HCT116 (cell line): ENCODE results near the gene HYKK. TPM values are rescaled to one million over a fixed set of nuclear protein-coding genes. Genes with fewer than 3 reads are reported as not detected.

Experiments
- ATAC-seq: fragments of 200-7000 bp; cut with Tn5 transposase; 2 replicates; pipeline ENCODE4 v1.9.1; 2020; ENCODE audit warnings: mild to moderate bottlenecking, moderate library complexity
- BruUV-seq: library from RNA; stranded (reverse); fragments of 400-500 nt; replicated peaks from 2 replicates; lab custom pipeline; 2021; lab: Mats Ljungman, UMichigan
- CTCF ChIA-PET: fragments of 300-600 bp; sonication (Branson Sonifier 250); formaldehyde crosslinking; loops from one replicate; lab custom pipeline; 2021; ENCODE audit warnings: antibody characterized with exemption; lab: Charles Lee
- POLR2A ChIA-PET: fragments of 300-600, 350-600 bp; sonication (Branson Sonifier 250); formaldehyde crosslinking; loops from one replicate; lab custom pipeline; 2021; ENCODE audit warnings: antibody characterized with exemption; lab: Charles Lee
- RAD21 ChIA-PET, 2 experiments: fragments of 300-600 bp; sonication (Branson Sonifier 250); formaldehyde crosslinking; loops; one replicate each; lab custom pipeline; 2023; ENCODE audit warnings: low total read pairs in 2 of 2; ENCODE audit not compliant: uncharacterized antibody in 2 of 2, unreplicated experiment in 2 of 2, low non-redundant PET in 1 of 2; lab: Charles Lee
- DNase-seq: peaks from one replicate; pipeline ENCODE4 v3.0.0-alpha.2; 2010; ENCODE audit warnings: low read depth, low spot score
- H2AFZ ChIP-seq: fragments of 200-600 bp; shearing (Covaris generic), sonication (generic); 2 replicates; pipeline ENCODE4 v1.6.1; 2017; ENCODE audit warnings: low read depth, mixed run types, mixed read lengths, antibody characterized with exemption, low read length; ENCODE audit not compliant: poor library complexity, severe bottlenecking
- H3K27ac ChIP-seq: 2 replicates; pipeline ENCODE4 v1.5.1; 2012; ENCODE audit warnings: low read depth, low read length
- H3K27me3 ChIP-seq: fragments of 200-600 bp; sonication (generic); 2 replicates; pipeline ENCODE4 v1.6.1; 2016; ENCODE audit warnings: mixed run types, low read length, mixed read lengths; ENCODE audit not compliant: insufficient read depth
- H3K36me3 ChIP-seq, 2 experiments: fragments of 200-500 bp in 1 of 2; fragments of 200-600 bp in 1 of 2; sonication (Bioruptor generic) in 1 of 2; sonication (generic) in 1 of 2; 2 replicates each; pipeline versions ENCODE4 v1.5.1 to v1.6.1; 2014 to 2016; ENCODE audit warnings: low read length in 2 of 2, inconsistent platforms in 1 of 2, mixed read lengths in 1 of 2, mixed run types in 1 of 2; ENCODE audit not compliant: insufficient read depth in 2 of 2, control insufficient read depth in 1 of 2
- H3K4me1 ChIP-seq, 2 experiments: fragments of 200-600 bp in 1 of 2; sonication (generic) in 1 of 2; 2 replicates each; pipeline versions ENCODE4 v1.5.1 to v1.6.1; 2012 to 2017; ENCODE audit warnings: low read length in 2 of 2, inconsistent platforms in 1 of 2, mild to moderate bottlenecking in 1 of 2, mixed read lengths in 1 of 2, mixed run types in 1 of 2, moderate library complexity in 1 of 2; ENCODE audit not compliant: insufficient read depth in 2 of 2, control insufficient read depth in 1 of 2
- H3K4me2 ChIP-seq: fragments of 200-600 bp; sonication (generic); 2 replicates; pipeline ENCODE4 v1.6.1; 2017; ENCODE audit warnings: mixed run types, low read length, mixed read lengths
- H3K4me3 ChIP-seq, 2 experiments: fragments of 200-600 bp in 1 of 2; sonication (generic) in 1 of 2; replicated peaks in 1 of 2; 2 replicates each; pipeline ENCODE4 v1.5.1; 2011 to 2016; ENCODE audit warnings: low read length in 2 of 2, control low read depth in 1 of 2, low read depth in 1 of 2, mild to moderate bottlenecking in 1 of 2, mixed read lengths in 1 of 2, mixed run types in 1 of 2
- H3K79me2 ChIP-seq: fragments of 200-600 bp; sonication (generic); 2 replicates; pipeline ENCODE4 v1.6.1; 2017; ENCODE audit warnings: mild to moderate bottlenecking, mixed run types, low read length, moderate library complexity, mixed read lengths; ENCODE audit not compliant: insufficient read depth
- H3K9ac ChIP-seq: fragments of 200-600 bp; sonication (generic); 2 replicates; pipeline ENCODE4 v1.6.1; 2016; ENCODE audit warnings: low read length, mixed read lengths
- H3K9me2 ChIP-seq: fragments of 200-600 bp; sonication (generic), shearing (Covaris generic); 2 replicates; pipeline ENCODE4 v1.6.1; 2017; ENCODE audit warnings: mixed run types, mild to moderate bottlenecking, moderate library complexity; ENCODE audit not compliant: insufficient read depth
- H3K9me3 ChIP-seq, 2 experiments: fragments of 200-500 bp in 1 of 2; fragments of 200-600 bp in 1 of 2; sonication (Bioruptor generic) in 1 of 2; sonication (generic) in 1 of 2; 2 replicates each; pipeline ENCODE4 v1.6.1; 2014 to 2017; ENCODE audit warnings: low read length in 2 of 2, mixed read lengths in 2 of 2, inconsistent platforms in 1 of 2, low read depth in 1 of 2, mild to moderate bottlenecking in 1 of 2, mixed run types in 1 of 2, moderate library complexity in 1 of 2; ENCODE audit not compliant: control insufficient read depth in 1 of 2, insufficient read depth in 1 of 2
- H4K20me1 ChIP-seq: fragments of 200-600 bp; sonication (generic), shearing (Covaris generic); 2 replicates; pipeline ENCODE4 v1.6.1; 2017; ENCODE audit warnings: mixed run types, mild to moderate bottlenecking, moderate library complexity; ENCODE audit not compliant: insufficient read depth
- CEBPB ChIP-seq: IDR thresholded peaks from 2 replicates; pipeline ENCODE4 v1.6.1; 2012; ENCODE audit warnings: low read depth
- EGR1 ChIP-seq: IDR thresholded peaks from 2 replicates; pipeline ENCODE4 v1.6.1; 2012; ENCODE audit warnings: low read depth
- ELF1 ChIP-seq: IDR thresholded peaks from 2 replicates; pipeline ENCODE4 v1.6.1; 2012; ENCODE audit warnings: low read depth, borderline replicate concordance
- EZH2 ChIP-seq: fragments of 200-600 bp; sonication (generic); IDR thresholded peaks from 2 replicates; pipeline ENCODE4 v1.6.1; 2017; ENCODE audit warnings: antibody characterized with exemption, mixed run types
- EZH2phosphoT487 ChIP-seq: fragments of 200-600 bp; IDR thresholded peaks from 2 replicates; pipeline ENCODE4 v1.6.1; 2018; ENCODE audit warnings: antibody characterized with exemption, borderline replicate concordance
- JUND ChIP-seq: IDR thresholded peaks from 2 replicates; pipeline ENCODE4 v1.6.1; 2012
- POLR2AphosphoS5 ChIP-seq: IDR thresholded peaks from 2 replicates; pipeline ENCODE4 v1.6.1; 2011; ENCODE audit warnings: mild to moderate bottlenecking, low read depth, low read length, moderate library complexity
- RAD21 ChIP-seq: IDR thresholded peaks from 2 replicates; pipeline ENCODE4 v1.6.1; 2012; ENCODE audit warnings: low read depth, mild to moderate bottlenecking
- SIN3A ChIP-seq: IDR thresholded peaks from 2 replicates; pipeline ENCODE4 v1.6.1; 2012; ENCODE audit warnings: low read depth
- SRF ChIP-seq: IDR thresholded peaks from 2 replicates; pipeline ENCODE4 v1.6.1; 2012; ENCODE audit warnings: low read depth
- TCF7L2 ChIP-seq: IDR thresholded peaks from 2 replicates; pipeline ENCODE4 v1.7.0; 2011; ENCODE audit warnings: borderline replicate concordance, inconsistent platforms; ENCODE audit not compliant: insufficient read depth, insufficient read length; ENCODE audit errors: extremely low read depth
- YY1 ChIP-seq: IDR thresholded peaks from 2 replicates; pipeline ENCODE4 v1.6.1; 2011; ENCODE audit warnings: low read length, low read depth, moderate library complexity, mild to moderate bottlenecking; ENCODE audit not compliant: insufficient replicate concordance; ENCODE audit errors: extremely low read depth
- ZNF274 ChIP-seq: fragments of 200-500 bp; sonication (Bioruptor generic); IDR thresholded peaks from 2 replicates; pipeline ENCODE4 v1.6.1; 2014; ENCODE audit warnings: mild to moderate bottlenecking, low read depth, low read length, inconsistent platforms
- intact Hi-C: fragments of 100-400 bp; cut with micrococcal nuclease; formaldehyde crosslinking; loops from 2 replicates; pipeline ENCODE4 v1.10.0; 2022
- total RNA-seq: library from RNA; stranded (reverse); gene quantifications from one replicate; pipeline ENCODE4 v1.2.1, GENCODE V29; 2021; ENCODE audit not compliant: unreplicated experiment
- TF ChIP-seq, protein P1 (sequence below): IDR thresholded peaks from 2 replicates; pipeline ENCODE4 v1.6.1; 2011; ENCODE audit warnings: mild to moderate bottlenecking, low read length, moderate library complexity; ENCODE audit not compliant: insufficient replicate concordance; ENCODE audit errors: extremely low read depth
- TF ChIP-seq, protein P2 (sequence below), 3 experiments: fragments of 200-600 bp in 1 of 3; sonication (generic) in 1 of 3; IDR thresholded peaks in 2 of 3; conservative IDR thresholded peaks in 1 of 3; 2 replicates each; pipeline ENCODE4 v1.5.1; 2012 to 2017; ENCODE audit warnings: low read depth in 2 of 3, low read length in 2 of 3, antibody characterized with exemption in 1 of 3, borderline replicate concordance in 1 of 3, control low read depth in 1 of 3, mild to moderate bottlenecking in 1 of 3, mixed read lengths in 1 of 3, mixed run types in 1 of 3, moderate library complexity in 1 of 3; ENCODE audit not compliant: insufficient read depth in 1 of 3
- TF ChIP-seq, protein P3 (sequence below): IDR thresholded peaks from 2 replicates; pipeline ENCODE4 v1.6.1; 2012
- TF ChIP-seq, protein P4 (sequence below): IDR thresholded peaks from 2 replicates; pipeline ENCODE4 v1.6.1; 2012; ENCODE audit warnings: low read depth

HYKK gene
- total RNA-seq, 1 experiment from 2014 or later: 6.2 TPM

DNA sequence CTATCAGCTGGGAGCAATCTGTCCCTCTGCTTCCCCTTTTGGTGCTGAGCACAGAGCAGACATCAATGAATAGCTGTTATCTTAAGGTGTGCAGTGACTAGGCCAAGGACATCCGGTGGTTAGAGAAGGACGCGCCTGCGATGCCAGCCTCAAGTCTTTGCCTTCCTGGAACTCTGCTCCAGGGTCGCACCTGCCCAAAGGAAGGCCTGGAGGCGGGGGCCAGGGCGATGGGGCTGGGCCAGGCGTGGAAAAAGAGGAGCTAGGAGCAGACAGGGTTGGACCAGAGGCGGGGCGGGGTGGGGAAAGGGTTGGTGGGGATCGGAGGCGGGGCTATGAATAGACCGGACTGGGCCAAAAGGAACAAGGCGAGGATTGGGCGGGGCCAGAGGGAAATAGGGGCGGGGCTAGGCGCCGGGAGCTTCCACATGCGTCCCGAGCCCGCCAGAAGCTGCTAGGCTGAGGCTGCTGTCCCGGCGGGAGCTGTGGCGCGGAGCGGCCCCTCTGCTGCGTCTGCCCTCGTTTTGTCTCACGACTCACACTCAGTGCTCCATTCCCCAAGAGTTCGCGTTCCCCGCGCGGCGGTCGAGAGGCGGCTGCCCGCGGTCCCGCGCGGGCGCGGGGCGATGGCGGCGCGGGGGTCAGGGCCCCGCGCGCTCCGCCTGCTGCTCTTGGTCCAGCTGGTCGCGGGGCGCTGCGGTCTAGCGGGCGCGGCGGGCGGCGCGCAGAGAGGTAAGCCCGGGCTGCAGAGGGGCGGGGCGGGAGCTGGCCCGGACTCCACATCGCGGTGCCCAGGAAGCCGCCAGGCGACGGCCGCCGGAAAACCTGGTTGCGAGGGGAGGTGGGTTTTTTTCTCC lies 57.9 kb downstream of the HYKK start, which contains the start of gene CHRNA5:
CHRNA5 (plus strand) TSS at position 424 of the 854 bp plus-strand sequence; CDS start at position 624, 200 bp downstream.
- no peaks in the 10 kb centered on the region for H3K27me3 ChIP-seq
- H3K4me3 ChIP-seq: peak within 1 kb of the TSS; percentile 67 to 86
- H4K20me1 ChIP-seq: no peaks in the 10 kb centered on the region
- peak within 1 kb of the TSS; percentile 78 for H3K9ac ChIP-seq
- H3K9me2 ChIP-seq: no peaks in the 10 kb centered on the region
- ChIA-PET POLR2A (interaction anchor here (0.7 to 2.2 kb wide), 10 partner anchors 10 to 416 kb away, joined by 3 to 12 read pairs (median 4); partner anchors contain the start of genes IREB2, PSMA4 and SKIC8), CTCF (interaction anchor here (1.0 to 2.1 kb wide), 4 partner anchors 10 to 161 kb away, joined by 3 to 6 read pairs (median 4); partner anchors contain the start of gene PSMA4), RAD21 (interaction anchor here in 1 of 2 experiments (1.0 kb wide), 1 partner anchor 145 kb away, joined by 3 read pairs; no protein-coding TSS in a partner anchor)
- H3K4me1 ChIP-seq: peaks cover 0 to 14% of the 10 kb centered on the region in 2 experiments; a peak in 2 of 4 replicates
- no peaks in the 10 kb centered on the region for H3K36me3 ChIP-seq
- BruUV-seq: no TSS peak
- peaks cover 36% of the 10 kb centered on the region for H3K79me2 ChIP-seq
- peak within 1 kb of the TSS; percentile 30 for H2AFZ ChIP-seq
- peak; percentile 79 for DNase-seq
- ATAC-seq: peak; percentile 94
- H3K4me2 ChIP-seq: peak within 1 kb of the TSS; percentile 98
- intact Hi-C loops: no loop called here
- H3K9me3 ChIP-seq: no peaks in the 10 kb centered on the region
- peak within 1 kb of the TSS; percentile 78 for H3K27ac ChIP-seq
- TF ChIP-seq, protein P1, sequence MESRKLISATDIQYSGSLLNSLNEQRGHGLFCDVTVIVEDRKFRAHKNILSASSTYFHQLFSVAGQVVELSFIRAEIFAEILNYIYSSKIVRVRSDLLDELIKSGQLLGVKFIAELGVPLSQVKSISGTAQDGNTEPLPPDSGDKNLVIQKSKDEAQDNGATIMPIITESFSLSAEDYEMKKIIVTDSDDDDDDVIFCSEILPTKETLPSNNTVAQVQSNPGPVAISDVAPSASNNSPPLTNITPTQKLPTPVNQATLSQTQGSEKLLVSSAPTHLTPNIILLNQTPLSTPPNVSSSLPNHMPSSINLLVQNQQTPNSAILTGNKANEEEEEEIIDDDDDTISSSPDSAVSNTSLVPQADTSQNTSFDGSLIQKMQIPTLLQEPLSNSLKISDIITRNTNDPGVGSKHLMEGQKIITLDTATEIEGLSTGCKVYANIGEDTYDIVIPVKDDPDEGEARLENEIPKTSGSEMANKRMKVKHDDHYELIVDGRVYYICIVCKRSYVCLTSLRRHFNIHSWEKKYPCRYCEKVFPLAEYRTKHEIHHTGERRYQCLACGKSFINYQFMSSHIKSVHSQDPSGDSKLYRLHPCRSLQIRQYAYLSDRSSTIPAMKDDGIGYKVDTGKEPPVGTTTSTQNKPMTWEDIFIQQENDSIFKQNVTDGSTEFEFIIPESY: no peak
- TF ChIP-seq, protein P2, sequence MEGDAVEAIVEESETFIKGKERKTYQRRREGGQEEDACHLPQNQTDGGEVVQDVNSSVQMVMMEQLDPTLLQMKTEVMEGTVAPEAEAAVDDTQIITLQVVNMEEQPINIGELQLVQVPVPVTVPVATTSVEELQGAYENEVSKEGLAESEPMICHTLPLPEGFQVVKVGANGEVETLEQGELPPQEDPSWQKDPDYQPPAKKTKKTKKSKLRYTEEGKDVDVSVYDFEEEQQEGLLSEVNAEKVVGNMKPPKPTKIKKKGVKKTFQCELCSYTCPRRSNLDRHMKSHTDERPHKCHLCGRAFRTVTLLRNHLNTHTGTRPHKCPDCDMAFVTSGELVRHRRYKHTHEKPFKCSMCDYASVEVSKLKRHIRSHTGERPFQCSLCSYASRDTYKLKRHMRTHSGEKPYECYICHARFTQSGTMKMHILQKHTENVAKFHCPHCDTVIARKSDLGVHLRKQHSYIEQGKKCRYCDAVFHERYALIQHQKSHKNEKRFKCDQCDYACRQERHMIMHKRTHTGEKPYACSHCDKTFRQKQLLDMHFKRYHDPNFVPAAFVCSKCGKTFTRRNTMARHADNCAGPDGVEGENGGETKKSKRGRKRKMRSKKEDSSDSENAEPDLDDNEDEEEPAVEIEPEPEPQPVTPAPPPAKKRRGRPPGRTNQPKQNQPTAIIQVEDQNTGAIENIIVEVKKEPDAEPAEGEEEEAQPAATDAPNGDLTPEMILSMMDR (IDR thresholded peaks at IDR 0.05 in 2 of 3, conservative IDR thresholded peaks at IDR 0.05 in 1 of 3; ENCODE audit: borderline replicate concordance in 1 of 3, insufficient read depth in 1 of 3, low read depth in 2 of 3, low read length in 2 of 3): no peak
- TF ChIP-seq EZH2: no peak
- TF ChIP-seq TCF7L2: no peak
- TF ChIP-seq YY1: no peak
- TF ChIP-seq, protein P3, sequence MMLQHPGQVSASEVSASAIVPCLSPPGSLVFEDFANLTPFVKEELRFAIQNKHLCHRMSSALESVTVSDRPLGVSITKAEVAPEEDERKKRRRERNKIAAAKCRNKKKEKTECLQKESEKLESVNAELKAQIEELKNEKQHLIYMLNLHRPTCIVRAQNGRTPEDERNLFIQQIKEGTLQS: no peak
- no peak for TF ChIP-seq EGR1
- no peak for TF ChIP-seq ELF1
- TF ChIP-seq POLR2AphosphoS5: peak; percentile 91
- no peak for TF ChIP-seq CEBPB
- no peak; the same call in 1 of the 2 replicates for TF ChIP-seq SIN3A
- no peak for TF ChIP-seq SRF
- no peak for TF ChIP-seq EZH2phosphoT487
- TF ChIP-seq RAD21: no peak
- TF ChIP-seq, protein P4, sequence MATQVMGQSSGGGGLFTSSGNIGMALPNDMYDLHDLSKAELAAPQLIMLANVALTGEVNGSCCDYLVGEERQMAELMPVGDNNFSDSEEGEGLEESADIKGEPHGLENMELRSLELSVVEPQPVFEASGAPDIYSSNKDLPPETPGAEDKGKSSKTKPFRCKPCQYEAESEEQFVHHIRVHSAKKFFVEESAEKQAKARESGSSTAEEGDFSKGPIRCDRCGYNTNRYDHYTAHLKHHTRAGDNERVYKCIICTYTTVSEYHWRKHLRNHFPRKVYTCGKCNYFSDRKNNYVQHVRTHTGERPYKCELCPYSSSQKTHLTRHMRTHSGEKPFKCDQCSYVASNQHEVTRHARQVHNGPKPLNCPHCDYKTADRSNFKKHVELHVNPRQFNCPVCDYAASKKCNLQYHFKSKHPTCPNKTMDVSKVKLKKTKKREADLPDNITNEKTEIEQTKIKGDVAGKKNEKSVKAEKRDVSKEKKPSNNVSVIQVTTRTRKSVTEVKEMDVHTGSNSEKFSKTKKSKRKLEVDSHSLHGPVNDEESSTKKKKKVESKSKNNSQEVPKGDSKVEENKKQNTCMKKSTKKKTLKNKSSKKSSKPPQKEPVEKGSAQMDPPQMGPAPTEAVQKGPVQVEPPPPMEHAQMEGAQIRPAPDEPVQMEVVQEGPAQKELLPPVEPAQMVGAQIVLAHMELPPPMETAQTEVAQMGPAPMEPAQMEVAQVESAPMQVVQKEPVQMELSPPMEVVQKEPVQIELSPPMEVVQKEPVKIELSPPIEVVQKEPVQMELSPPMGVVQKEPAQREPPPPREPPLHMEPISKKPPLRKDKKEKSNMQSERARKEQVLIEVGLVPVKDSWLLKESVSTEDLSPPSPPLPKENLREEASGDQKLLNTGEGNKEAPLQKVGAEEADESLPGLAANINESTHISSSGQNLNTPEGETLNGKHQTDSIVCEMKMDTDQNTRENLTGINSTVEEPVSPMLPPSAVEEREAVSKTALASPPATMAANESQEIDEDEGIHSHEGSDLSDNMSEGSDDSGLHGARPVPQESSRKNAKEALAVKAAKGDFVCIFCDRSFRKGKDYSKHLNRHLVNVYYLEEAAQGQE: no peak
- no peak for TF ChIP-seq JUND
- TF ChIP-seq ZNF274: no peak
